Measurements from ENCODE around the gene USF3. TPM values are rescaled to one million over a fixed set of nuclear protein-coding genes. Genes with fewer than 3 reads are reported as not detected.

USF3 gene
- total RNA-seq, 4 donors from 2014 or later: 14.2 to 27.1 (median 21.4) TPM

DNA sequence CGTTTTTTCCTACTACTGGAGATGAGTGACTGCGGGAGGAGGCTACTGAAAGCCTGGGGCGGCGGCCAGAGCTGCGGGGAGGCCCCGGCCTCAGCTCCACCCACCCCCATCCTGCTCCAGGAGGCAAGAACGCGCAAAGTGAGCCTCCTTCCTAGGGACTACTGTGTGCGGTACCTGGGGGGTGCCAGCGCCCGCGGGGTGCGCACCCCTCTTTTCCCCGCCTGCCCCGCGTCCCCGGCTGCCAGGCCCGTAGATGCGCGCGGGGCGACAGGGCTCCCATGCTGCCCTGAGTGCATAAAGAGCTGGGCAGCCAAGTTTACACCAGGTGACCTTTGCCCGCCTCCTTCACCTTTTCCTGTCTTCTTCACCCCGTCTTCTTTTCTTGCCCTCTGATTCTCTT is 2.5 kb upstream of the USF3 start:
- H3K27ac ChIP-seq: peak overlapping the region in 1 of 2 donors; percentile 88
- intact Hi-C loops (cut with DNase I; ENCODE audit: low total_unique reads): no loop called here
- no peaks in the 10 kb centered on the region for H3K9me3 ChIP-seq
- H3K36me3 ChIP-seq: no peaks in the 10 kb centered on the region
- H3K4me1 ChIP-seq: peaks cover 0 to 5% of the 10 kb centered on the region in 2 donors
- H3K27me3 ChIP-seq: no peaks in the 10 kb centered on the region
- TF ChIP-seq POLR2A (IDR thresholded peaks at IDR 0.05) (no peak), CTCF (IDR thresholded peaks at IDR 0.05) (no peak)
- H3K4me3 ChIP-seq: peak overlapping the region in 1 of 2 donors; percentile 11
- DNase-seq: peak; percentile 22 to 29

- intact Hi-C loops (cut with DNase I; ENCODE audit: low total_unique reads): no loop called here
- TF ChIP-seq CTCF (IDR thresholded peaks at IDR 0.05) (no peak), POLR2A (IDR thresholded peaks at IDR 0.05) (no peak)
- no peak for DNase-seq
- peaks cover 0 to 5% of the 10 kb centered on the region in 2 donors for H3K4me1 ChIP-seq
- H3K27me3 ChIP-seq: no peaks in the 10 kb centered on the region
- no peaks in the 10 kb centered on the region for H3K36me3 ChIP-seq
- no peaks in the 10 kb centered on the region for H3K9me3 ChIP-seq
- peak overlapping the region; percentile 88 to 100 for H3K27ac ChIP-seq
- no peak overlapping the region for H3K4me3 ChIP-seq
These were observed 1.8 kb upstream of the USF3 start for GRCh38 chr3:113698213-113698742.

DNA sequence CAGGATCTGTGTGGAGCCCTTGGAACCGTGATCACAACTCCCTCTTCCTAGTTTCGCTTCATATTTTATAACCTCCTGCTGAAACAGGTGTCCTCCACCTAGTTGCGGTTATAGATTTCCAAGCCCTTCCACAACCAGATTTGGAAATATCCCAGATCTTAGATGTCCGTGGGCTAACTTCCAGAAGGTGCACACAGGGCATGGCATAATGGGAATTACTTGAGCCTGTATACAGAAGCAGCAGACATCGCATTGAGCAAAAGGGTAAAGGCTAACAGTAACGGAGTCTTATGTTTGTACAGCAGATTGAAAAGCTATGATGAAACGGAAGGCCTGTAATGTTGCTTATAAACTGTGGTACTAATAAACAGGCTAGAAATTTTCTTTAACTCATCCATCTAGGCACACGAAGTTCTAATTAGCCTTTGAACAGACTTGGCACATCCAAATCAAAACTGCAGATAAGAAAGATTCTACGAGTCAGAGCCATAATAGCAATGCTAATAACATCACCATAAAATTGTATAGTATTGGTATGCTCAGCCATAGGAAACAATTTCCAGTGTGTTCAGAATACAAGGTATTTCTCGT is 1.2 kb upstream of the USF3 start:
- Histone ChIP-seq H3K9me3 (no peaks in the 10 kb centered on the region), H3K27ac (peak overlapping the region; percentile 88 to 100), H3K27me3 (no peaks in the 10 kb centered on the region), H3K36me3 (no peaks in the 10 kb centered on the region), H3K4me3 (peak overlapping the region; percentile 50 to 59), H3K4me1 (peaks cover 0 to 5% of the 10 kb centered on the region in 2 donors)
- TF ChIP-seq CTCF (IDR thresholded peaks at IDR 0.05) (no peak), POLR2A (IDR thresholded peaks at IDR 0.05) (no peak)
- DNase-seq: no peak
- intact Hi-C loops (cut with DNase I; ENCODE audit: low total_unique reads): no loop called here

DNA sequence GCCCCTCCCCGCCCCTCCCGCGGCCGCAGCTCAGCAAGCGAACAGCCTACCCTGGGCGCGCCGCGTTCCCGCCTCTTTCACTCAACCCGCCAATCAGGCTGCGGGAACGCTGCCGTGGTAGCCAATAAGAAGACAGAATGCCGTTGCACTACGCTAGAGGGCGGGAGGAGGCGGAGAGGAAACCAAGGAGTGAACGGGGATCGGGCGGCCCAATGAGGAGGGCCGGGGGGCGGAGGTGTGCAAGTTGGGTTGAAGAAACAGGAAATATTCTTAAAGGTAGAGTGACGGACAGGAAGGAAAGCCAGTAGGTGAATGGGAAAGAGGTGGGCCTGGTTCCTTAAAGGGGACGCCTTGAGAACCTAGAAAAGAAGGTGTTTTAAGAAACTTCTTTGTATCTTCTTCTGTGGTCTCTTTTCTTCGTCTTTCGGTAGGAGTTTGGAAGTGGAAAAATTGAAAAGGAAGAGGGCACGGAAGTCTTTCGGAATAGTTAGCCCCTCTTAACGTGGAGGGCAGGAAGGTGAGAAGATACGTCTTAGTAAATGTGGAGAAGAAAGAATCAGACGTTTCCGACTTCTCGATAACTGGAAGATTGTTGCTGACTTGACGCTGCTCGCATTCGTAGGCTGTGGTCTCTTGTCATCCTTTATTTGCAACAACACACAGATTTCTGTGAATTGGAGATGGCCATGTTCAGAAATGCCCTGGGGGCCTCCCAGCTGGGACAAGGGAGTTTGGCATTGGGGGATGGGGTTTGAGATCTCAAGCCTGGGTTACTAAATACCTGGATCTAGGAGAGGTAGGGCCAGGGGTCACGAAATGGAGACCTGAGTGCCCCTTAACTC is 437 bp upstream of the USF3 start:
- peak overlapping the region; percentile 100 for H3K27ac ChIP-seq
- H3K27me3 ChIP-seq: no peaks in the 10 kb centered on the region
- no peaks in the 10 kb centered on the region for H3K9me3 ChIP-seq
- TF ChIP-seq CTCF (IDR thresholded peaks at IDR 0.05) (peak in 1 of 4 experiments; percentile 50), POLR2A (IDR thresholded peaks at IDR 0.05) (peak in 1 of 2 donors; percentile 31)
- intact Hi-C loops (cut with DNase I; ENCODE audit: low total_unique reads): no loop called here
- peaks cover 0 to 5% of the 10 kb centered on the region in 2 donors for H3K4me1 ChIP-seq
- peak overlapping the region; percentile 86 to 98 for H3K4me3 ChIP-seq
- no peaks in the 10 kb centered on the region for H3K36me3 ChIP-seq
- DNase-seq: peak; percentile 99

DNA sequence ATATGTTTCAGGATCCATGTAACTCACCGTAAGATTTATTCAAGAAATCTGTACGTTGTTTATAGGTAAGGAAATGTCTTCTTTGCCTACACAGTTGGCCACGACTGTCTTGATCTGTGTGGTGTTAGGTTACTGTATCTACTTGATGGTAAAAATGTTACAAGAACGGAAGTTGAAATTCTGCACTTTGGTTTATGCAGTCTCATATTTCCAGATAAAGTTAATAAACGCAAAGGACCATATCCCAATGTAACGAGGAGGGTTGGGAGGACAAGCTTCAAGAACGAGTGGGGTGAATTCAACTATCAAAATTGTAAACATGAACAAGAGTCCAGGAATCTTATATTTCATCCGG is 1.0 kb downstream of the USF3 start:
- H3K9me3 ChIP-seq: no peaks in the 10 kb centered on the region
- peaks cover 0 to 5% of the 10 kb centered on the region in 2 donors for H3K4me1 ChIP-seq
- no peaks in the 10 kb centered on the region for H3K36me3 ChIP-seq
- DNase-seq: no peak
- H3K4me3 ChIP-seq: peak overlapping the region; percentile 86 to 98
- H3K27me3 ChIP-seq: no peaks in the 10 kb centered on the region
- peak overlapping the region; percentile 100 for H3K27ac ChIP-seq
- intact Hi-C loops (cut with DNase I; ENCODE audit: low total_unique reads): no loop called here
- no peak for TF ChIP-seq CTCF (IDR thresholded peaks at IDR 0.05)
- TF ChIP-seq POLR2A (IDR thresholded peaks at IDR 0.05): no peak

Measured in uterus (tissue), 4 donors.